GM06990 (cell line): ENCODE data around the gene PICK1.

Source experiments
- DNase-seq: peaks from one replicate; pipeline ENCODE4 v3.0.0-alpha.2; 2011; ENCODE audit not compliant: insufficient read length; ENCODE audit errors: extremely low read depth
- H3K27me3 ChIP-seq: replicated peaks from 2 replicates; pipeline ENCODE4 v1.6.0; 2011; ENCODE audit warnings: low read length; ENCODE audit not compliant: control insufficient read depth, insufficient read depth
- H3K36me3 ChIP-seq: 2 replicates; pipeline ENCODE4 v1.5.1; 2011; ENCODE audit warnings: low read length; ENCODE audit not compliant: control insufficient read depth, insufficient read depth
- H3K4me3 ChIP-seq: replicated peaks from 2 replicates; pipeline ENCODE4 v1.5.1; 2011; ENCODE audit warnings: low read depth, mild to moderate bottlenecking, control low read depth, low read length
- CTCF ChIP-seq: IDR thresholded peaks from 2 replicates; pipeline ENCODE4 v1.5.1; 2011; ENCODE audit warnings: low read length, control low read depth, mild to moderate bottlenecking, inconsistent platforms; ENCODE audit not compliant: insufficient read depth, poor library complexity, severe bottlenecking

The PICK1 gene

GRCh38 chr22:38124236-38124974 is 67.2 kb downstream of the PICK1 start:
- H3K36me3 ChIP-seq, result peaks cover 4% of the 10 kb centered on the region; the same call in 1 of the 2 replicates
- H3K4me3 ChIP-seq, result no peak overlapping the region
- no peak for TF ChIP-seq CTCF
- no peaks in the 10 kb centered on the region for H3K27me3 ChIP-seq
- DNase-seq, result no peak

- H3K4me3 ChIP-seq, result no peak overlapping the region
- peaks cover 4% of the 10 kb centered on the region; the same call in 1 of the 2 replicates for H3K36me3 ChIP-seq
- TF ChIP-seq CTCF, result no peak
- DNase-seq, result no peak
- no peaks in the 10 kb centered on the region for H3K27me3 ChIP-seq
These were observed 67.9 kb downstream of the PICK1 start for GRCh38 chr22:38125038-38125610.
